Stimulated activated CD4-positive, alpha-beta T cell treated with anti-CD3 and anti-CD28 coated beads, TNF-alpha, amount 100 ng/mL, for 4 hours (primary cell): Measurements from ENCODE around the gene ASXL2.
A peak's percentile ranks its signal among the peaks of the same experiment; 100 is the strongest.
"Not testable (repeated sequence)": the region's sequence is repeated elsewhere in the genome, so short reads cannot be mapped to it uniquely, and the experiment has no call there.

ENCODE experiments used
- DNase-seq, 3 experiments: peaks; one replicate each; pipeline ENCODE4 v3.0.0-alpha.2; 2020; ENCODE audit warnings: low read depth in 3 of 3

Gene ASXL2

GRCh38 chr2:25736899-25737515, 141.3 kb downstream of the ASXL2 start:
- no peak for DNase-seq

- DNase-seq: no peak
Observed at GRCh38 chr2:25735835-25736234, 142.5 kb downstream of the ASXL2 start.

- DNase-seq: no peak
Observed at GRCh38 chr2:25728559-25728958, 149.7 kb downstream of the ASXL2 start.

DNA sequence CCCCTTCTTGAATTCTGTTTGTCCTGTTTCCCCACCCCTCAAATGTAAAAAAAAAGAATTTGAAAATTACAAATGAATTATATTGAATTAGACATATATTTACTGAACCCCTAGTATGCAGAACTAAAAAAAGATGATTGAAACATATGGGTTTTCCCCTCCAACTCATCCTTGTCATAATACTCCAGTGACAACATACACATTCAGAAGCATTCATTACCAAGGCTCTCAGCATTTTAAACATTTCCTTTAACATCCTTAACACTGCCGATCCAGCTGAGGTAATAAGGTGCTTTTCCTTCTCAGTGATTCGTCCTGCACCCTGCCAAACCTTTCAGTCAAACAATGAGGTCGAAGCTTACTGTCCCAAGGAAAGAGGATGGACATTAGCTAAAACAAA, 151.8 kb downstream of the ASXL2 start:
- DNase-seq: no peak

DNA sequence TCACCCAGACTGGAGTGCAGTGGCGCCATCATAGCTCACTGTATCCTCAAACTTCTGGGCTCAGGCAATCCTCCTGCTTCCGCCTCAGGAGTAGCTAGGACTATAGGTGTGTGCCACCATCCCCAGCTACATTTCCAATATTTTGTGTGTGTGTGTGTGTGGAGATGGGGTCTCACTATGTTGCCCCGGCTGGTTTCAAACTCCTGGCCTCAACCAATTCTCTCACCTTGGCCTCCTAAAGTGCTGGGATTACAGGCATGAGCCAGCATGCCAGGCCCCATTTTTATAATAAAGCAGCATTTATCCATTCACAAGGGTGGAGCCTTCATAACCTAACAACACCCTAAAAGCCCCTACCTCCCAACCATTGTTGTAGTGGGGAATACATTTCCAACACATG, 152.4 kb downstream of the ASXL2 start:
- DNase-seq: no peak

- no peak for DNase-seq
Observed at GRCh38 chr2:25724756-25725155, 153.5 kb downstream of the ASXL2 start.

GRCh38 chr2:25722224-25722623, 156.1 kb downstream of the ASXL2 start:
- no peak for DNase-seq

DNA sequence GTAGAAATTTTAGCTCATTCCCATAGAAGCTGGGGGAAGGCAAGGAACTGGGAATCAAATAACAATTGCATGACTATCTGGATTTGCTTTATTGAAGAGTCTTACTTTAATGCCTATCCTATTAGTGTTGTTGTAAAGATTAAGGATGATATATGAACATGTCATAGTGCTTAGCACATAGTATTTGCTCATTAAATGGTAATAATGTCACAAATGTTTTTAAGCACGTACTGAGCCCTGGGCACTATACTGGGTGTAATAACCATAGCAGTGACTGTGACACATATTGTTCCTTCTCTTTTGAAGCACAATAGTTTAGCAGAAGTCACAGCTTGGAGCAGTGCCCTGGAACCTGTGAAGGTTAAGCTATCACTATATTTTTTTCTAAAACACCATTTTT, 157.7 kb downstream of the ASXL2 start:
- no peak for DNase-seq

- no peak for DNase-seq
Observed at GRCh38 chr2:25714740-25715139, 163.5 kb downstream of the ASXL2 start.

DNA sequence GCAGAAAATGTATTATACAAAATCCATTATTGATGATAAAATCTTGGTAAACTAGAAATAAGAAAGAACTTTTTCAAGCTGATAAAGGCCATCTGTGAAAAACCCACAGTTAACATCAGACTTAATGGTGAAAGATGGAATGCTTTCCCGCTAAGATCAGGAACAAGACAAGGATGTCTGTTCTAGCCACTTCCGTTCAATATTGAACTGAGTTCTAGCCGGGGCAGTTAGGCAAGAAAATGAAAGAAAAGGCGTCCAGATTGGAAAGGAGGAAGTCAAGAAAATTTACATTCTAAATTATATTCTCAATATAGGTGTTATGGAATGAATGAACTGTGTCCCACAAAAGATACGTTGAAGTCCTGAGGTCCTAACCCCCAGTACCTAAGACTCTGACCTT, 165.8 kb downstream of the ASXL2 start:
- no peak for DNase-seq

- DNase-seq: no peak
Observed at GRCh38 chr2:25711675-25712354, 166.5 kb downstream of the ASXL2 start.

DNA sequence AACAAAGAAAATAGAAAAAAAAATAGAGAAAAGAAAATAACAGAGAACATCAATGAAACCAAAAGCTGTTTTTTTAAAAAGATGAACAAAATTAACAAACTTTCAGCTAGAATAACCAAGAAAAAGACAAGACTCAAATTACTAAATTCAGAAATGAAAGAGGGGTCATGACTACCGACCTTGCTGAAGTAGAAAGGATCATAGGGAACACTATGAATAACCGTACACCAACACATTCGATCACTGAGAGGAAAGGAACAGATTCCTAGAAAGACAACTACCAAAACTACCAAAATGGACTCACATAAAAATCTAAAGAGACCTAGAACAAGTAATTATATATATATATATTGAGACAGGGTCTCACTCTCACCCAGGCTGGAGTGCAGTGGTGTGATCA, 167.5 kb downstream of the ASXL2 start:
- no peak for DNase-seq

- DNase-seq: no peak
Observed at GRCh38 chr2:25709349-25709748, 168.9 kb downstream of the ASXL2 start.

- DNase-seq: no peak
Observed at GRCh38 chr2:25707927-25708590, 170.2 kb downstream of the ASXL2 start.

DNA sequence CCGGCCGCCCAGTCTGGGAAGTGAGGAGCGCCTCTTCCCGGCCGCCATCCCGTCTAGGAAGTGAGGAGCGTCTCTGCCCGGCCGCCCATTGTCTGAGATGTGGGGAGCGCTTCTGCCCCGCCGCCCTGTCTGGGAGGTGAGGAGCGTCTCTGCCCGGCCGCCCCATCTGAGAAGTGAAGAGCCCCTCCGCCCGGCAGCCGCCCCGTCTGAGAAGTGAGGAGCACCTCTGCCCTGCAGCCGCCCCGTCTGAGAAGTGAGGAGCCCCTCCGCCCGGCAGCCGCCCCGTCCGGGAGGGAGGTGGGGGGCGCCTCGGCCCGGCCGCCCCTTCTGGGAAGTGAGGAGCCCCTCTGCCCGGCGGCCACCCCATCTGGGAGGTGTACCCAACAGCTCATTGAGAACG, 172.7 kb downstream of the ASXL2 start:
- not testable (repeated sequence) for DNase-seq

DNA sequence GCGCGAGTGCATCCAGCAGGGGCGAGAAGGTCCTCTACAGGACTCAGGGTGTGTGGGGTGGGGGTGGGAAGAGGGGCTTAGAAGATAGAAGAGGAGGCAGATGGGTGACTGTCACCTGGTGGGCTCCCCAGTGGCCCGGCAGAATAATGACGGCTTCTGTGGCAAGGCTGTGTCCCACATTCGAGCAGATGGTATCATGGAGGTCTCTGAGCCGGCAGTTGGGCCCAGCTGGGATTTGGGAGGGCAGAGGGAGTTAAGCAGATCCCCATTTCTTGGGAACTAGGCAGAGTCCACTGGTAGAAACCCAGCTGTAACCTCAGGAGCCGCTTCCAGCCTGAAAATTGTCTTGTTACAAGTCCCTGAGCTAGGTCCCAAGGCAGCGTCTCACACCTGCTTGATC, 176.5 kb downstream of the ASXL2 start:
- DNase-seq: no peak

DNA sequence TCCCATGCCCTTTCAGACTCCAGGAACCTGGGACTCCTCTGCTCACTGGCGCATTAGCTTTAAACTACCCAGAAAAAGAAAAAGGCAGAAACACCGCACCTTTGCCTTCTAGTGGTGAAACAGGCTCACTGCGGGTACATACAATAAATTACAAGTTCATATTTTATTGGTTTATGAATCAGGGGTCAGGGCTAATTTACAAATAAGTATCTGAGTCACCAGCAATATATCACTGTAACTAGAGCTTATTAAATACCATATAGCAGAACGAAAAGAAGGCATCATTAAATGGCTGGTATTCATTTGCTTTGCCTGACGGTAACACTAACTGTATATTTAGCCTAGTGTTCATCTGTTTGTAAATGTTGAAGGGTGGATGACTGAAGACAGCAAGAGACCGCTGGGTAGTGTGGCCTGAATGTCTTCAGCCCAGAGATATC, 178.0 kb downstream of the ASXL2 start:
- DNase-seq: peak in 1 of 3 experiments; percentile 5

DNA sequence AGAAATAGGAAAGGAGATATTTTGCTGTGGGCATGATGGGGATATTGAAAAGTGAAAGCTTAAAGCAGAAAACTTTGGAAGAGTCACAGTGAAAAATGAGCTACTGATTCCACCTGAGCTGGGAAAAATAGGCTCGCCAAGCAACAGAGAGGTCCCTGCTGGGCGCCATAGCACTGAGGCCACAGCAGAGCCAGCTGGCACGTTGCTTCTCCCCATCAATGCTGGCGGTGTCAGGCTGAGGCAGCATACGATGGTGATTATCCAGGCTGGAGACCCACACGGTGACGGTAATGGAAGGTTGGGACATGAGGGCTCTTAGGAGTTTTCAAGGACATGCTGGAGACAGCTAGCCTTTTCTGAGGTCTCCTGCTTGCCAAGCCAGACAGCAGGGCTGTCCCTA, 179.1 kb downstream of the ASXL2 start:
- no peak for DNase-seq

GRCh38 chr2:25698752-25699151, 179.5 kb downstream of the ASXL2 start:
- DNase-seq: no peak

- no peak for DNase-seq
Observed at GRCh38 chr2:25697559-25698341, 180.5 kb downstream of the ASXL2 start.

DNA sequence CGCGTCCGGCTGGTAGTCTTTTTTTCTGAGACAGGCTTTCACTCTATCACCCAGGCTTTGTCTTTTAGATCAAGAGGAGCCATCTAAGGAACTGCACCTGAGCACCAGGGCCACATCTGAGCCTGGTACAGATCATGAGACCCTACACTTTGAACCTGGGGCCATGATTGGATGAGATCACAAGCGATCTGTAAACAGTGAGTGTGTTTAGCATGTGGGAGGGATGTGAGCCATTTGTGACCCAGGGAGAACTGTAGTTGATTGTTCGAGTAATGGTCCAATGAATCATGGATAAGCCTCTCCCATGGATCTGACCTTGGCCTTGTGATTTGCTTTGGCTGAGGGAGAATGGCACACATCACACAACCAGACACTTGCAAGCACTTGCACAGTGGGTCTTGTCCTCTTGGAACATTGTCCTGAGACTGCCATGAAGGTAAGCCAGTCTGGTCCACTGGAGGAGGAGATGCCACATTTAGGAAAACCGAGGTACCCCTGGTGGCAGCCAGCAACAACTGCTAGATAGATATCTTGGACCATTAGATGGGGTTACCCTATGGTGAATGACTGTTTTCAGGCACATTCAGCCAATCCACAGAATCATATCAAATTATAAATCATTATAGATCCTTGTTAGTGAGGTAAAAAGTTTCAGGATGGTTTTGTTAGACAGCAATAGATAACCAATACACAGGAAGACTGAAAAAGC, 185.4 kb downstream of the ASXL2 start:
- no peak for DNase-seq

- no peak for DNase-seq
Observed at GRCh38 chr2:25692143-25692542, 186.1 kb downstream of the ASXL2 start.
